Measurements from ENCODE around the gene PLA2G4E. TPM values are rescaled to one million over a fixed set of nuclear protein-coding genes. Genes with fewer than 3 reads are reported as not detected.

The PLA2G4E gene
- total RNA-seq, 1 donor from 2014 or later, result 8.8 TPM

DNA sequence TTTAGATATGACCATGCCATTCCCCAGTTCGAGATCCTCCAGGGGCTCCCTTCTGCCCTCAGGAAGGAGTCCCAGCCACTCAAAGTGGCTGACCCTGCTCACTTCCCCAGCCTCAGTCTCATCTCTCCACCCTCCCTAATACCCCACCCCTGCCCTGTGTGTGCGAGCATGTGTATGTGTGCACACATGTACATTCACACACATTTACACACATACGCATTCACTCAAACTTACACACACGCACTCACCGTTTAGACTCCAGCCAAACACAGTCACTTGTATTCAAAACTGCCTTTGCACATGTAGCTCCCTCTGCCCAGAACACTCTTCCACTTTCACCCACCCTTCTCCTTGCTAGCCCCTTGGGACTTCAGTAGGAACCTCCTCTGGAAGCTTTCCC lies 11.4 kb downstream of the PLA2G4E start:
- H3K4me3 ChIP-seq, result no peak overlapping the region
- no peak for DNase-seq (ENCODE audit: extremely low spot score in 2 of 2)
- intact Hi-C loops (cut with DNase I), result no loop called here
- no peak overlapping the region for H3K27ac ChIP-seq
- H3K36me3 ChIP-seq, result no peaks in the 10 kb centered on the region
- H3K4me1 ChIP-seq, result peaks cover 17% of the 10 kb centered on the region
- no peaks in the 10 kb centered on the region for H3K9me3 ChIP-seq
- TF ChIP-seq POLR2AphosphoS5 (IDR thresholded peaks at IDR 0.05; ENCODE audit: insufficient read depth in 1 of 2, low read depth in 1 of 2) (no peak), POLR2A (IDR thresholded peaks at IDR 0.05) (no peak)
- TF ChIP-seq, protein P1, sequence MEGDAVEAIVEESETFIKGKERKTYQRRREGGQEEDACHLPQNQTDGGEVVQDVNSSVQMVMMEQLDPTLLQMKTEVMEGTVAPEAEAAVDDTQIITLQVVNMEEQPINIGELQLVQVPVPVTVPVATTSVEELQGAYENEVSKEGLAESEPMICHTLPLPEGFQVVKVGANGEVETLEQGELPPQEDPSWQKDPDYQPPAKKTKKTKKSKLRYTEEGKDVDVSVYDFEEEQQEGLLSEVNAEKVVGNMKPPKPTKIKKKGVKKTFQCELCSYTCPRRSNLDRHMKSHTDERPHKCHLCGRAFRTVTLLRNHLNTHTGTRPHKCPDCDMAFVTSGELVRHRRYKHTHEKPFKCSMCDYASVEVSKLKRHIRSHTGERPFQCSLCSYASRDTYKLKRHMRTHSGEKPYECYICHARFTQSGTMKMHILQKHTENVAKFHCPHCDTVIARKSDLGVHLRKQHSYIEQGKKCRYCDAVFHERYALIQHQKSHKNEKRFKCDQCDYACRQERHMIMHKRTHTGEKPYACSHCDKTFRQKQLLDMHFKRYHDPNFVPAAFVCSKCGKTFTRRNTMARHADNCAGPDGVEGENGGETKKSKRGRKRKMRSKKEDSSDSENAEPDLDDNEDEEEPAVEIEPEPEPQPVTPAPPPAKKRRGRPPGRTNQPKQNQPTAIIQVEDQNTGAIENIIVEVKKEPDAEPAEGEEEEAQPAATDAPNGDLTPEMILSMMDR (IDR thresholded peaks at IDR 0.05), result no peak
- no peaks in the 10 kb centered on the region for H3K27me3 ChIP-seq

- intact Hi-C loops (cut with DNase I), result no loop called here
- H3K27me3 ChIP-seq, result no peaks in the 10 kb centered on the region
- H3K4me3 ChIP-seq, result no peak overlapping the region
- no peak for DNase-seq (ENCODE audit: extremely low spot score in 2 of 2)
- H3K4me1 ChIP-seq, result peaks cover 17% of the 10 kb centered on the region
- H3K27ac ChIP-seq, result no peak overlapping the region
- no peaks in the 10 kb centered on the region for H3K36me3 ChIP-seq
- no peak for TF ChIP-seq POLR2A (IDR thresholded peaks at IDR 0.05)
- no peak for TF ChIP-seq POLR2AphosphoS5 (IDR thresholded peaks at IDR 0.05; ENCODE audit: insufficient read depth in 1 of 2, low read depth in 1 of 2)
- TF ChIP-seq, protein P1 (IDR thresholded peaks at IDR 0.05), result no peak
- H3K9me3 ChIP-seq, result no peaks in the 10 kb centered on the region
Measured at GRCh38 chr15:42009022-42009421, 11.8 kb downstream of the PLA2G4E start.

GRCh38 chr15:42007386-42007785 lies 13.5 kb downstream of the PLA2G4E start:
- intact Hi-C loops (cut with DNase I), result no loop called here
- no peaks in the 10 kb centered on the region for H3K9me3 ChIP-seq
- no peak for DNase-seq (ENCODE audit: extremely low spot score in 2 of 2)
- H3K27me3 ChIP-seq, result no peaks in the 10 kb centered on the region
- H3K4me1 ChIP-seq, result peaks cover 17% of the 10 kb centered on the region
- no peak overlapping the region for H3K27ac ChIP-seq
- no peak overlapping the region for H3K4me3 ChIP-seq
- TF ChIP-seq POLR2AphosphoS5 (IDR thresholded peaks at IDR 0.05; ENCODE audit: insufficient read depth in 1 of 2, low read depth in 1 of 2), result no peak
- TF ChIP-seq POLR2A (IDR thresholded peaks at IDR 0.05), result no peak
- TF ChIP-seq, protein P1 (IDR thresholded peaks at IDR 0.05), result no peak
- H3K36me3 ChIP-seq, result no peaks in the 10 kb centered on the region

DNA sequence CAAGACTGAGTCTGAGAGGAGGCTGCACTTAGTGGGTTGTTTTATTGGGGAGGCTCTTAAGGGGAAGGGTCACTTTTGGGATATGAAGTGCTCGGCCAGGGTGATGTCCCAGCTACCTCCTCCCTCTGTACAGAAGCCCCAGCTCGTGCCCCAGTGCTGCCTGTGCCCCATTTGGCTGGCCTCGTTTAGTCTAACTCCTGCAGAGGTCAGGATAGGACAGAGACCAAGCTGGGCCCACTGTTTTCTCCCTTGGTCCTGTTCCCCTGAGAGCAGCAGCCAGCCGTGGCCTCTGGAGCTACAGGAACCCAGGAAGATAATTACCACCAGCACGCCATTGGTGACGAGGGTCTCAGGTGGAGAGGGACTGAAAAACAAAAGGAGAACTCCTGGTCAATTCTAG lies 18.5 kb downstream of the PLA2G4E start:
- no peak for DNase-seq (ENCODE audit: extremely low spot score in 2 of 2)
- intact Hi-C loops (cut with DNase I), result no loop called here
- Histone ChIP-seq H3K4me1 (no peaks in the 10 kb centered on the region), H3K36me3 (no peaks in the 10 kb centered on the region), H3K27me3 (no peaks in the 10 kb centered on the region), H3K4me3 (no peak overlapping the region), H3K9me3 (no peaks in the 10 kb centered on the region), H3K27ac (no peak overlapping the region)
- TF ChIP-seq POLR2A (IDR thresholded peaks at IDR 0.05) (no peak), POLR2AphosphoS5 (IDR thresholded peaks at IDR 0.05; ENCODE audit: insufficient read depth in 1 of 2, low read depth in 1 of 2) (no peak)
- TF ChIP-seq, protein P1 (IDR thresholded peaks at IDR 0.05), result no peak

DNA sequence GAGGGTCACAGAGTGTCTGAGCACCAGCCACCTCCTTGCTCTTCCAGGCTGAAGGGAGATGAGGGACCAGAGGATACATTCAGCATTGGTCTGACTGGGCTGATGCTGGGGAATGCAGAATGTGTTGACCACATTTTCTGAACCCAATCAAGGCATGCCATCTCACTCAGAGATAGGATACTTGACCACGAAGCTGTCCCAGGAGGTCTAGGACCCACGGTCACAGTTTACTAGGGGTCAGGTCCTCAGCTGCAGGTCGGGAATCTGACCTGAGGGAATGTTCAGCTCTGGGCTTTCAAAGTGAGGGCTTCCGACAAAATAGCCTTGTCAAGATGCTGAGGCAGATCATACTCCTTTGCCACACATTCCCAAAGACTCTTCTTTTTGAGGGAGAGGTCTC lies 19.6 kb downstream of the PLA2G4E start:
- intact Hi-C loops (cut with DNase I), result no loop called here
- H3K4me3 ChIP-seq, result no peak overlapping the region
- no peak overlapping the region for H3K27ac ChIP-seq
- H3K36me3 ChIP-seq, result no peaks in the 10 kb centered on the region
- H3K4me1 ChIP-seq, result no peaks in the 10 kb centered on the region
- no peak for DNase-seq (ENCODE audit: extremely low spot score in 2 of 2)
- no peaks in the 10 kb centered on the region for H3K27me3 ChIP-seq
- TF ChIP-seq, protein P1 (IDR thresholded peaks at IDR 0.05), result no peak
- TF ChIP-seq POLR2A (IDR thresholded peaks at IDR 0.05) (no peak), POLR2AphosphoS5 (IDR thresholded peaks at IDR 0.05; ENCODE audit: insufficient read depth in 1 of 2, low read depth in 1 of 2) (no peak)
- H3K9me3 ChIP-seq, result no peaks in the 10 kb centered on the region
